H9 (cell line): ENCODE data around the gene HS2ST1. TPM values are rescaled to one million over a fixed set of nuclear protein-coding genes. Genes with fewer than 3 reads are reported as not detected.
A peak's percentile ranks its signal among the peaks of the same experiment; 100 is the strongest.

Experiments used
- DNase-seq: peaks from one replicate; pipeline ENCODE4 v3.0.0-alpha.2; 2017
- H2AFZ ChIP-seq: one replicate; pipeline ENCODE4 v1.6.1; 2013; ENCODE audit warnings: mild to moderate bottlenecking, low read length, control low read depth, moderate library complexity
- H2AK5ac ChIP-seq: 2 replicates; pipeline ENCODE4 v1.6.1; 2013; ENCODE audit warnings: low read length, control low read depth, mixed read lengths; ENCODE audit not compliant: insufficient read length
- H2BK120ac ChIP-seq: one replicate; pipeline ENCODE4 v1.6.1; 2013; ENCODE audit warnings: low read depth, mild to moderate bottlenecking, low read length, control low read depth, inconsistent platforms; ENCODE audit not compliant: poor library complexity, severe bottlenecking
- H2BK12ac ChIP-seq: 2 replicates; pipeline ENCODE4 v1.6.1; 2013; ENCODE audit warnings: low read length, control low read depth, mixed read lengths, low read depth; ENCODE audit not compliant: insufficient read length
- H2BK15ac ChIP-seq: 2 replicates; pipeline ENCODE4 v1.6.1; 2013; ENCODE audit warnings: low read depth, low read length, control low read depth
- H2BK20ac ChIP-seq: one replicate; pipeline ENCODE4 v1.6.1; 2013; ENCODE audit warnings: low read depth, mild to moderate bottlenecking, low read length, control low read depth, inconsistent platforms; ENCODE audit not compliant: poor library complexity, severe bottlenecking
- H2BK5ac ChIP-seq: 2 replicates; pipeline ENCODE4 v1.6.1; 2013; ENCODE audit warnings: low read length, control low read depth, mixed read lengths; ENCODE audit not compliant: insufficient read length
- H3K14ac ChIP-seq: 2 replicates; pipeline ENCODE4 v1.6.1; 2013; ENCODE audit warnings: low read length, control low read depth; ENCODE audit not compliant: insufficient read depth
- H3K18ac ChIP-seq: 2 replicates; pipeline ENCODE4 v1.6.1; 2013; ENCODE audit warnings: low read depth, mild to moderate bottlenecking, mixed read lengths, low read length, control low read depth; ENCODE audit not compliant: insufficient read length
- H3K23ac ChIP-seq: 2 replicates; pipeline ENCODE4 v1.6.1; 2013; ENCODE audit warnings: low read length, control low read depth, mixed read lengths, low read depth; ENCODE audit not compliant: insufficient read length
- H3K23me2 ChIP-seq: 2 replicates; pipeline ENCODE4 v1.6.1; 2013; ENCODE audit warnings: low read depth, mild to moderate bottlenecking, mixed read lengths, low read length, control low read depth; ENCODE audit not compliant: insufficient read length, poor library complexity, severe bottlenecking
- H3K27ac ChIP-seq: 2 replicates; pipeline ENCODE4 v1.5.1; 2013; ENCODE audit warnings: low read length, control low read depth, mixed read lengths, low read depth; ENCODE audit not compliant: insufficient read length
- H3K27me3 ChIP-seq: 2 replicates; pipeline ENCODE4 v1.6.1; 2013; ENCODE audit warnings: low read length, control low read depth, inconsistent platforms; ENCODE audit not compliant: insufficient read depth
- H3K4ac ChIP-seq: 2 replicates; pipeline ENCODE4 v1.6.1; 2013; ENCODE audit warnings: low read depth, mild to moderate bottlenecking, control low read depth, inconsistent platforms, low read length, moderate library complexity
- H3K4me1 ChIP-seq: 2 replicates; pipeline ENCODE4 v1.6.1; 2013; ENCODE audit warnings: low read length, control low read depth, inconsistent platforms; ENCODE audit not compliant: insufficient read depth
- H3K4me2 ChIP-seq: 2 replicates; pipeline ENCODE4 v1.6.1; 2013; ENCODE audit warnings: low read length, control low read depth, mixed read lengths; ENCODE audit not compliant: insufficient read length, insufficient read depth
- H3K56ac ChIP-seq: 2 replicates; pipeline ENCODE4 v1.6.1; 2013; ENCODE audit warnings: low read depth, mild to moderate bottlenecking, mixed read lengths, low read length, control low read depth; ENCODE audit not compliant: insufficient read length
- H3K79me1 ChIP-seq: 2 replicates; pipeline ENCODE4 v1.6.1; 2013; ENCODE audit warnings: low read depth, mild to moderate bottlenecking, moderate library complexity, low read length, control low read depth, inconsistent platforms; ENCODE audit not compliant: insufficient read depth, poor library complexity, severe bottlenecking
- H3K79me2 ChIP-seq: 2 replicates; pipeline ENCODE4 v1.6.1; 2013; ENCODE audit warnings: low read length, control low read depth, inconsistent platforms; ENCODE audit not compliant: insufficient read depth
- H3K9ac ChIP-seq: 2 replicates; pipeline ENCODE4 v1.6.1; 2013; ENCODE audit warnings: low read length, control low read depth, mixed read lengths; ENCODE audit not compliant: insufficient read length; ENCODE audit errors: extremely low read depth
- H3K9me3 ChIP-seq: one replicate; pipeline ENCODE4 v1.6.1; 2013; ENCODE audit warnings: low read depth, low read length, inconsistent platforms; ENCODE audit not compliant: control insufficient read depth
- H3T11ph ChIP-seq: one replicate; pipeline ENCODE4 v1.6.1; 2013; ENCODE audit warnings: mild to moderate bottlenecking, low read length, control low read depth, inconsistent platforms
- H4K20me1 ChIP-seq: one replicate; pipeline ENCODE4 v1.6.1; 2013; ENCODE audit not compliant: control insufficient read depth, insufficient read length, insufficient read depth
- H4K5ac ChIP-seq: 2 replicates; pipeline ENCODE4 v1.6.1; 2013; ENCODE audit warnings: low read depth, mild to moderate bottlenecking, mixed read lengths, low read length, control low read depth; ENCODE audit not compliant: insufficient read length
- H4K8ac ChIP-seq: replicated peaks from 2 replicates; pipeline ENCODE4 v1.6.1; 2013; ENCODE audit warnings: low read length, control low read depth, mixed read lengths, low read depth; ENCODE audit not compliant: insufficient read length
- H4K91ac ChIP-seq: 2 replicates; pipeline ENCODE4 v1.6.1; 2013; ENCODE audit warnings: low read depth, mild to moderate bottlenecking, moderate library complexity, mixed read lengths, low read length, control low read depth; ENCODE audit not compliant: insufficient read length
- H3K27ac Mint-ChIP-seq, 3 experiments: 2 replicates in 2 of 3; 3 replicates in 1 of 3; pipeline ENCODE4 v1.8.0; 2020 to 2021; ENCODE audit warnings: mixed read lengths in 3 of 3, mild to moderate bottlenecking in 1 of 3, moderate library complexity in 1 of 3
- H3K27me3 Mint-ChIP-seq: 2 replicates; pipeline ENCODE4 v1.8.0; 2021; ENCODE audit warnings: low read depth, mild to moderate bottlenecking, moderate library complexity, mixed read lengths
- H3K36me3 Mint-ChIP-seq, 3 experiments: 2 replicates in 2 of 3; 3 replicates in 1 of 3; pipeline ENCODE4 v1.8.0; 2020 to 2021; ENCODE audit warnings: low read depth in 3 of 3, mixed read lengths in 3 of 3; ENCODE audit not compliant: insufficient read depth in 1 of 3
- H3K4me1 Mint-ChIP-seq, 2 experiments: 2 replicates each; pipeline ENCODE4 v1.8.0; 2020; ENCODE audit warnings: mixed read lengths in 2 of 2
- H3K4me3 Mint-ChIP-seq, 2 experiments: 2 replicates in 1 of 2; 3 replicates in 1 of 2; pipeline ENCODE4 v1.8.0; 2020 to 2021; ENCODE audit warnings: mild to moderate bottlenecking in 2 of 2, mixed read lengths in 2 of 2, moderate library complexity in 1 of 2
- H3K9me3 Mint-ChIP-seq, 2 experiments: 2 replicates in 1 of 2; 3 replicates in 1 of 2; pipeline ENCODE4 v1.8.0; 2020; ENCODE audit warnings: mild to moderate bottlenecking in 2 of 2, mixed read lengths in 2 of 2, moderate library complexity in 1 of 2
- WGBS: extraction: QIAGEN DNeasy Blood & Tissue Kit; methylation state at CpG from one replicate; pipeline ENCODE4 v1.1.7; 2013; ENCODE audit warnings: missing lambda C conversion rate, low lambda C conversion rate, mixed read lengths; ENCODE audit not compliant: insufficient read length; ENCODE audit errors: extremely low coverage; 5-methylcytosine and 5-hydroxymethylcytosine counted together
- total RNA-seq: library from RNA; stranded (reverse); gene quantifications from 2 replicates; pipeline ENCODE4 v1.2.1, GENCODE V29; 2021
- TF ChIP-seq, protein P1 (sequence below): fragments of 200-600 bp; sonication (generic); conservative IDR thresholded peaks from 3 replicates; pipeline ENCODE4 v1.8.0; 2021; ENCODE audit warnings: antibody characterized with exemption, mild to moderate bottlenecking

Gene HS2ST1
- total RNA-seq, 1 experiment from 2014 or later: 20.1 TPM

GRCh38 chr1:86865973-86866637 is 48.3 kb upstream of the HS2ST1 start:
- Histone ChIP-seq H3K4ac (no peak overlapping the region), H3K4me1 (no peaks in the 10 kb centered on the region), H2AFZ (no peak overlapping the region), H4K8ac (no peak overlapping the region), H3K27me3 (no peaks in the 10 kb centered on the region), H3K9me3 (no peaks in the 10 kb centered on the region), H4K91ac (no peak overlapping the region), H3K27ac (no peak overlapping the region), H3K18ac (peak overlapping the region; percentile 48), H2BK15ac (no peak overlapping the region), H4K20me1 (no peaks in the 10 kb centered on the region), H2AK5ac (no peak overlapping the region), H3T11ph (no peak overlapping the region), H3K14ac (no peak overlapping the region), H2BK12ac (no peak overlapping the region), H3K4me2 (no peak overlapping the region), H3K79me1 (peaks cover 5% of the 10 kb centered on the region), H2BK20ac (no peak overlapping the region), H3K56ac (no peak overlapping the region), H2BK5ac (no peak overlapping the region), H3K23me2 (no peaks in the 10 kb centered on the region), H3K23ac (no peak overlapping the region), H3K79me2 (no peaks in the 10 kb centered on the region), H4K5ac (no peak overlapping the region), H2BK120ac (no peak overlapping the region), H3K9ac (no peak overlapping the region)
- Mint-ChIP-seq H3K27ac (no peak overlapping the region), H3K4me3 (no peak overlapping the region), H3K36me3 (peaks cover 4 to 17% (median 9%) of the 10 kb centered on the region in 3 experiments; a peak in 4 of 7 replicates), H3K9me3 (no peaks in the 10 kb centered on the region), H3K27me3 (no peaks in the 10 kb centered on the region), H3K4me1 (peaks cover 12% of the 10 kb centered on the region in 2 experiments)
- TF ChIP-seq, protein P1, sequence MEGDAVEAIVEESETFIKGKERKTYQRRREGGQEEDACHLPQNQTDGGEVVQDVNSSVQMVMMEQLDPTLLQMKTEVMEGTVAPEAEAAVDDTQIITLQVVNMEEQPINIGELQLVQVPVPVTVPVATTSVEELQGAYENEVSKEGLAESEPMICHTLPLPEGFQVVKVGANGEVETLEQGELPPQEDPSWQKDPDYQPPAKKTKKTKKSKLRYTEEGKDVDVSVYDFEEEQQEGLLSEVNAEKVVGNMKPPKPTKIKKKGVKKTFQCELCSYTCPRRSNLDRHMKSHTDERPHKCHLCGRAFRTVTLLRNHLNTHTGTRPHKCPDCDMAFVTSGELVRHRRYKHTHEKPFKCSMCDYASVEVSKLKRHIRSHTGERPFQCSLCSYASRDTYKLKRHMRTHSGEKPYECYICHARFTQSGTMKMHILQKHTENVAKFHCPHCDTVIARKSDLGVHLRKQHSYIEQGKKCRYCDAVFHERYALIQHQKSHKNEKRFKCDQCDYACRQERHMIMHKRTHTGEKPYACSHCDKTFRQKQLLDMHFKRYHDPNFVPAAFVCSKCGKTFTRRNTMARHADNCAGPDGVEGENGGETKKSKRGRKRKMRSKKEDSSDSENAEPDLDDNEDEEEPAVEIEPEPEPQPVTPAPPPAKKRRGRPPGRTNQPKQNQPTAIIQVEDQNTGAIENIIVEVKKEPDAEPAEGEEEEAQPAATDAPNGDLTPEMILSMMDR: no peak
- DNase-seq: no peak
- WGBS: no CpG with 5 or more reads among the region's 6 CpGs
